SK-N-SH (cell line): ENCODE results near the gene WDR87.

Experiments used
- MXI1 ChIP-seq: IDR thresholded peaks from 2 replicates; pipeline ENCODE4 v1.6.1; 2012; ENCODE audit warnings: mild to moderate bottlenecking, low read depth, low read length, improper control_type of control experiment
- POLR2AphosphoS5 ChIP-seq: IDR thresholded peaks from 2 replicates; pipeline ENCODE4 v1.6.1; 2012; ENCODE audit warnings: low read depth, low read length
- USF2 ChIP-seq: fragments of 150-350 bp; IDR thresholded peaks from 2 replicates; pipeline ENCODE4 v1.6.1; 2017; ENCODE audit warnings: antibody characterized with exemption, low read length, low read depth, borderline replicate concordance
- TF ChIP-seq, protein P1 (sequence below): fragments of 200-600 bp; sonication (generic); IDR thresholded peaks from 2 replicates; pipeline ENCODE4 v1.6.1; 2017; ENCODE audit warnings: antibody characterized with exemption, mild to moderate bottlenecking, moderate library complexity

DNA sequence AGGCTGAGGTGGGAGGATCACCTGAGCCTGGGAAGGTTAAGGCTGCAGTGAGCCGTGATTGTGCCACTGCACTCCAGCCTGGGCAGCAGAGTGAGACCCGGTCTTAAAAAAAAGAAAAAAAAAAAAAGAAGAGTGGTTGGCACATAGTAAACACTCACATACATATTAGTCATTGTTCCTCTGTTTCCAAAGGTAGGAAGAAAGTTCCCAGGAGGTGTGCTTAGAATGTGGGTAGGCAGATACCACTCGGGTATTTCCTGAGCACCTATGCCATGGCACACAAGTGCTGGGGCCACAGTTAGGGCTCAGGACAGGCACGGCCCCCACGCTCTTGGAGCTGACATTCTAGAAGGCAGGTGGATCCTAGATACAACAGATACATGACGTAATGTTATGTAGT lies 42.0 kb upstream of the WDR87 start:
- TF ChIP-seq, protein P1, sequence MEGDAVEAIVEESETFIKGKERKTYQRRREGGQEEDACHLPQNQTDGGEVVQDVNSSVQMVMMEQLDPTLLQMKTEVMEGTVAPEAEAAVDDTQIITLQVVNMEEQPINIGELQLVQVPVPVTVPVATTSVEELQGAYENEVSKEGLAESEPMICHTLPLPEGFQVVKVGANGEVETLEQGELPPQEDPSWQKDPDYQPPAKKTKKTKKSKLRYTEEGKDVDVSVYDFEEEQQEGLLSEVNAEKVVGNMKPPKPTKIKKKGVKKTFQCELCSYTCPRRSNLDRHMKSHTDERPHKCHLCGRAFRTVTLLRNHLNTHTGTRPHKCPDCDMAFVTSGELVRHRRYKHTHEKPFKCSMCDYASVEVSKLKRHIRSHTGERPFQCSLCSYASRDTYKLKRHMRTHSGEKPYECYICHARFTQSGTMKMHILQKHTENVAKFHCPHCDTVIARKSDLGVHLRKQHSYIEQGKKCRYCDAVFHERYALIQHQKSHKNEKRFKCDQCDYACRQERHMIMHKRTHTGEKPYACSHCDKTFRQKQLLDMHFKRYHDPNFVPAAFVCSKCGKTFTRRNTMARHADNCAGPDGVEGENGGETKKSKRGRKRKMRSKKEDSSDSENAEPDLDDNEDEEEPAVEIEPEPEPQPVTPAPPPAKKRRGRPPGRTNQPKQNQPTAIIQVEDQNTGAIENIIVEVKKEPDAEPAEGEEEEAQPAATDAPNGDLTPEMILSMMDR, result no peak
- TF ChIP-seq POLR2AphosphoS5 (no peak), MXI1 (no peak), USF2 (no peak)
